Gastrocnemius medialis (tissue), 4 donors: Measurements from ENCODE around the gene GGA1. TPM values are rescaled to one million over a fixed set of nuclear protein-coding genes. Genes with fewer than 3 reads are reported as not detected.
A peak's percentile ranks its signal among the peaks of the same experiment; 100 is the strongest.

Source experiments
- ATAC-seq, 2 donors: fragments of 150-250 bp; one replicate each; pipeline ENCODE4 v1.9.1; 2016
- DNase-seq, 2 donors: peaks; one replicate each; pipeline ENCODE4 v3.0.0-alpha.2; 2019
- H3K27ac ChIP-seq, 4 donors: fragments of 200-600 bp; sonication (generic); 1 replicate in 1 of 4; 2 replicates in 3 of 4; pipeline ENCODE4 v1.5.1; 2016 to 2018; ENCODE audit warnings: mild to moderate bottlenecking in 2 of 4, moderate library complexity in 1 of 4
- H3K27me3 ChIP-seq, 3 donors: fragments of 200-600 bp; sonication (generic) in 2 of 3; 1 replicate in 1 of 3; 2 replicates in 2 of 3; pipeline versions ENCODE4 v1.5.1 to v1.6.0; 2016 to 2019; ENCODE audit warnings: mild to moderate bottlenecking in 1 of 3, moderate library complexity in 1 of 3
- H3K36me3 ChIP-seq, 2 donors: fragments of 200-600 bp; sonication (generic) in 1 of 2; one replicate each; pipeline ENCODE4 v1.5.1; 2017 to 2018
- H3K4me1 ChIP-seq, 2 donors: fragments of 200-600 bp; sonication (generic) in 1 of 2; one replicate each; pipeline ENCODE4 v1.5.1; 2016 to 2017; ENCODE audit warnings: mild to moderate bottlenecking in 2 of 2
- H3K4me3 ChIP-seq, 4 donors: fragments of 200-600 bp; sonication (generic) in 3 of 4; 1 replicate in 1 of 4; 2 replicates in 3 of 4; pipeline ENCODE4 v1.5.1; 2016 to 2019; ENCODE audit warnings: mild to moderate bottlenecking in 2 of 4
- H3K9me3 ChIP-seq, 3 donors: fragments of 200-600 bp; sonication (generic) in 2 of 3; 1 replicate in 1 of 3; 2 replicates in 2 of 3; pipeline ENCODE4 v1.5.1; 2016 to 2019
- CTCF ChIP-seq, 5 experiments: fragments of 450-650 bp in 3 of 5; fragments of 200-600 bp in 2 of 5; sonication (generic) in 2 of 5; IDR thresholded peaks in 4 of 5; conservative IDR thresholded peaks in 1 of 5; 1 replicate in 4 of 5; 2 replicates in 1 of 5; pipeline ENCODE4 v1.5.1; 2016 to 2019; ENCODE audit warnings: antibody characterized with exemption in 5 of 5, mild to moderate bottlenecking in 3 of 5, moderate library complexity in 3 of 5
- POLR2A ChIP-seq, 2 donors: fragments of 450-650 bp; IDR thresholded peaks; one replicate each; pipeline ENCODE4 v1.6.1; 2017; ENCODE audit warnings: antibody characterized with exemption in 2 of 2, mild to moderate bottlenecking in 2 of 2, moderate library complexity in 2 of 2
- in situ Hi-C, 4 donors: fragments of 200-750 bp; cut with MboI; loops; one replicate each; pipeline versions ENCODE4 v1.15.0 to v1.8.0; 2017; ENCODE audit warnings: low sequenced_read_pairs in 4 of 4
- intact Hi-C: fragments of 100-400 bp; cut with DNase I; formaldehyde crosslinking; loops from one replicate; pipeline ENCODE4 v1.15.1; 2023; ENCODE audit warnings: low total_unique reads
- total RNA-seq, 4 donors: library from RNA; depleted of rRNA; stranded (reverse); fragments of >200 nt; gene quantifications; one replicate each; pipeline versions ENCODE4 v1.1.0 to v1.2.3, GENCODE V29; 2016

The GGA1 gene
- total RNA-seq, 4 donors from 2014 or later: 39.0 to 48.8 (median 45.0) TPM

GRCh38 chr22:37639070-37639760 is 30.6 kb downstream of the GGA1 start, which contains the start of gene SH3BP1:
TSS of gene SH3BP1 (plus strand) at chr22:37639669. CDS start at chr22:37639788, 119 bp downstream.
- no peaks in the 10 kb centered on the region for H3K9me3 ChIP-seq
- H3K4me3 ChIP-seq: peak within 1 kb of the TSS; percentile 37 to 59 (median 48)
- peaks cover 7 to 14% (median 12%) of the 10 kb centered on the region in 3 donors for H3K27me3 ChIP-seq
- peaks cover 10 to 20% of the 10 kb centered on the region in 2 donors for H3K4me1 ChIP-seq
- H3K27ac ChIP-seq: no peak within 1 kb of the TSS
- ATAC-seq (no peak), DNase-seq (no peak)
- intact Hi-C loops: no loop called here
- in situ Hi-C loops: loop anchor here in 1 of 4 donors (25.0 kb wide), 1 partner anchor 148 kb away; no protein-coding TSS in a partner anchor
- TF ChIP-seq CTCF (IDR thresholded peaks at IDR 0.05 in 4 of 5, conservative IDR thresholded peaks at IDR 0.05 in 1 of 5) (no peak), POLR2A (IDR thresholded peaks at IDR 0.05) (no peak)
- no peaks in the 10 kb centered on the region for H3K36me3 ChIP-seq

- Histone ChIP-seq H3K9me3 (no peaks in the 10 kb centered on the region), H3K4me3 (peak overlapping the region; percentile 37 to 59 (median 48)), H3K27me3 (peaks cover 7 to 14% (median 12%) of the 10 kb centered on the region in 3 donors), H3K36me3 (no peaks in the 10 kb centered on the region), H3K27ac (no peak overlapping the region), H3K4me1 (peaks cover 3 to 13% of the 10 kb centered on the region in 2 donors)
- intact Hi-C loops: no loop called here
- DNase-seq (no peak), ATAC-seq (no peak)
- in situ Hi-C loops: loop anchor here in 1 of 4 donors (25.0 kb wide), 1 partner anchor 147 kb away; no protein-coding TSS in a partner anchor
- TF ChIP-seq CTCF (IDR thresholded peaks at IDR 0.05 in 4 of 5, conservative IDR thresholded peaks at IDR 0.05 in 1 of 5): no peak
- no peak for TF ChIP-seq POLR2A (IDR thresholded peaks at IDR 0.05)
These were observed 31.3 kb downstream of the GGA1 start for GRCh38 chr22:37639771-37640590.

- ATAC-seq: no peak
- in situ Hi-C loops: loop anchor here in 1 of 4 donors (25.0 kb wide), 1 partner anchor 146 kb away; no protein-coding TSS in a partner anchor
- no peak overlapping the region for H3K27ac ChIP-seq
These were observed 32.2 kb downstream of the GGA1 start for GRCh38 chr22:37640591-37641560.

More at GRCh38 chr22:37640591-37641560, 32.2 kb downstream of the GGA1 start:
- peaks cover 7 to 14% (median 12%) of the 10 kb centered on the region in 3 donors for H3K27me3 ChIP-seq
- peak overlapping the region in 1 of 4 donors; percentile 45 for H3K4me3 ChIP-seq
- no peak for DNase-seq
- TF ChIP-seq POLR2A (IDR thresholded peaks at IDR 0.05): no peak
- no peak for TF ChIP-seq CTCF (IDR thresholded peaks at IDR 0.05 in 4 of 5, conservative IDR thresholded peaks at IDR 0.05 in 1 of 5)
- H3K4me1 ChIP-seq: peaks cover 0 to 9% of the 10 kb centered on the region in 2 donors
- H3K9me3 ChIP-seq: no peaks in the 10 kb centered on the region
- intact Hi-C loops: no loop called here
- H3K36me3 ChIP-seq: no peaks in the 10 kb centered on the region
